Astrocyte of the cerebellum (primary cell): ENCODE measurements around the gene RAB25.
A peak's percentile ranks its signal among the peaks of the same experiment; 100 is the strongest.

ENCODE experiments used
- DNase-seq: peaks from one replicate; pipeline ENCODE4 v3.0.0-alpha.2; 2011; ENCODE audit warnings: low read depth
- H3K4me3 ChIP-seq: 2 replicates; pipeline ENCODE4 v1.5.1; 2011; ENCODE audit warnings: mild to moderate bottlenecking, low read depth, low read length, moderate library complexity
- CTCF ChIP-seq: IDR thresholded peaks from 2 replicates; pipeline ENCODE4 v1.5.1; 2012; ENCODE audit warnings: low read length, low read depth, moderate library complexity, mild to moderate bottlenecking; ENCODE audit errors: missing control alignments
- in situ Hi-C: cut with HindIII; loops from 2 replicates; pipeline ENCODE4 v1.10.0; 2017; ENCODE audit warnings: low sequenced_read_pairs

RAB25 gene

GRCh38 chr1:156104861-156105832, 44.2 kb downstream of the RAB25 start:
- no peak for DNase-seq
- H3K4me3 ChIP-seq: no peak overlapping the region
- no peak for TF ChIP-seq CTCF
- in situ Hi-C loops: no loop called here

- in situ Hi-C loops: no loop called here
- no peak for TF ChIP-seq CTCF
- no peak for DNase-seq
- H3K4me3 ChIP-seq: peak overlapping the region; percentile 7
Observed at GRCh38 chr1:156106624-156107488, 45.9 kb downstream of the RAB25 start.

GRCh38 chr1:156108057-156108456, 47.1 kb downstream of the RAB25 start:
- no peak for DNase-seq
- in situ Hi-C loops: no loop called here
- no peak for TF ChIP-seq CTCF
- no peak overlapping the region for H3K4me3 ChIP-seq

GRCh38 chr1:156108664-156109241, 47.8 kb downstream of the RAB25 start:
- in situ Hi-C loops: no loop called here
- no peak overlapping the region for H3K4me3 ChIP-seq
- no peak for TF ChIP-seq CTCF
- no peak for DNase-seq

GRCh38 chr1:156110252-156110651, 49.3 kb downstream of the RAB25 start:
- in situ Hi-C loops: no loop called here
- TF ChIP-seq CTCF: no peak
- H3K4me3 ChIP-seq: no peak overlapping the region
- DNase-seq: no peak

- in situ Hi-C loops: no loop called here
Observed at GRCh38 chr1:156111355-156111962, 50.5 kb downstream of the RAB25 start.

More at GRCh38 chr1:156111355-156111962, 50.5 kb downstream of the RAB25 start:
- H3K4me3 ChIP-seq: no peak overlapping the region
- DNase-seq: no peak
- TF ChIP-seq CTCF: no peak
